HG03039 (cell line): ENCODE data around the gene FAM185A.
"Not testable (repeated sequence)": the region's sequence is repeated elsewhere in the genome, so short reads cannot be mapped to it uniquely, and the experiment has no call there.

Source experiments
- ATAC-seq: cut with Tn5 transposase; IDR thresholded peaks from one replicate; pipeline ENCODE4 v1.9.1; 2021; ENCODE audit warnings: mild to moderate bottlenecking, moderate library complexity; ENCODE audit not compliant: unreplicated experiment

FAM185A gene

GRCh38 chr7:102776217-102776616, 27.4 kb downstream of the FAM185A start:
- not testable (repeated sequence) for ATAC-seq

- not testable (repeated sequence) for ATAC-seq
Observed at GRCh38 chr7:102778663-102779062, 29.9 kb downstream of the FAM185A start.

DNA sequence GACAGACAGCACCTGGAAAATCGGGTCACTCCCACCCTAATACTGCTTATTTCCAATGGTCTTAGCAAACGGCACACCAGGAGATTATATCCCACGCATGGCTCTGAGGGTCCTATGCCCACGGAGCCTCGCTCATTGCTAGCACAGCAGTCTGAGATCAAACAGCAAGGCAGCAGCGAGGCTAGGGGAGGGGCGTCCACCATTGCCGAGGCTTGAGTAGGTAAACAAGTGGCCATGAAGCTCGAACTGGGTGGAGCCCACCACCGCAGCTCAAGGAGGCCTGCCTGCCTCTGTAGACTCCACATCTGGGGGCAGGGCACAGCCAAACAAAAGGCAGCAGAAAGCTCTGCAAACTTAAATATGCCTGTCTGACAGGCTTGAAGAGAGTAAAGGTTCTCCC, 32.1 kb downstream of the FAM185A start:
- not testable (repeated sequence) for ATAC-seq

DNA sequence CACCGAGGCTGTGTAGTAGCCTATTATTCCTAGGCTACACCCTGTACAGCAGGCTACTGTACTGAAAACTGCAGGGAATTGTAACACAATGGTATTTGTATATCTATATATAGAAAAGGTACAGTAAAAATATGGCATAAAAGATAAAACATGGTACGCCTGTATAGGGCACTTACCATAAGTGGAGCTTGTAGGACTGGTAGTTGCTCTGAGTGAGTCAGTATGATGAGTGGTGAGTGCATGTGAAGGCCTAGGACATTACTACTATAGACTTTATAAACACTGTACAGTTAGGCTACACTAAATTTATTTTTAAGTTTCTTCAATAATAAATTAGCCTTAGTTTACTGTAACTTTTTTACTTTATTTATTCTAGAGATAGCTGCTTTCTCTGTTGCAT, 40.0 kb downstream of the FAM185A start:
- ATAC-seq = not testable (repeated sequence)

GRCh38 chr7:102790364-102791100, 41.7 kb downstream of the FAM185A start:
- not testable (repeated sequence) for ATAC-seq

GRCh38 chr7:102791367-102791766, 42.6 kb downstream of the FAM185A start:
- ATAC-seq = not testable (repeated sequence)

DNA sequence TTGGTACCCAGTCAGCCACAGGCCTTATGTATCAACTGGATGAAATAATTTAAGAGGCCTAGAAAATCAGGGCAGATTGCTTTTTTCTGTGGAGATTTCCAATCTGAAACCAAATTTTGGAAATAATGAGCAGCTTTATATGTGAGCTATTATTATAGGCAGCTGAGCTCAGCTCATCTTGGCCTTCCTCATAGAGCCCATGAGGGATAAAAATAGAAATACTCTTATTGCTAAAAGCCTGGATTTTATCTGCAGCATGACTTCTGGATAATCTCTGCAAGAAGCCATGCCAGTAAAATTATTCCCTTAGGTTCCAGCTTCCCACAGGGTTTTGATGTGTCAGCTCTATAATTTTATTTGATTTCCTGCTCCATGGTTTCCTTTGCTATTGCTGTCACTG, 43.0 kb downstream of the FAM185A start:
- ATAC-seq = not testable (repeated sequence)

DNA sequence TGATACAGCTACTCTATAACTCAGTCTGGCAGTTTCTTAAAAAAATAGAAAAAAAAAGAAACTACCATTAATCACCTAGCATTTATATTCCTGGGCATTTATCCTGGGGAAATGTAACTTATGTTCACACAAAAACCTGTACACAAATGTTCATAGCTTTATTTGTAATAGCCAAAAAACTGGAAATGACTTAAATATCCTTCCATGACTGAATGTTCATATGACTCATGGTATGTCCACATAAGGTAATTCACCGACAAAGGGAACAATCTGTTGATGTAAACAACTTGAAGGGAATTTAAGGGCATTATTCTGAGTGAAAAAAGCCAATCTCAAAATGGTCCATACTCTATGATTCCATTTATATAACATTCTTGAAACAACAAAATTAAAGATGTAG, 45.8 kb downstream of the FAM185A start:
- not testable (repeated sequence) for ATAC-seq

DNA sequence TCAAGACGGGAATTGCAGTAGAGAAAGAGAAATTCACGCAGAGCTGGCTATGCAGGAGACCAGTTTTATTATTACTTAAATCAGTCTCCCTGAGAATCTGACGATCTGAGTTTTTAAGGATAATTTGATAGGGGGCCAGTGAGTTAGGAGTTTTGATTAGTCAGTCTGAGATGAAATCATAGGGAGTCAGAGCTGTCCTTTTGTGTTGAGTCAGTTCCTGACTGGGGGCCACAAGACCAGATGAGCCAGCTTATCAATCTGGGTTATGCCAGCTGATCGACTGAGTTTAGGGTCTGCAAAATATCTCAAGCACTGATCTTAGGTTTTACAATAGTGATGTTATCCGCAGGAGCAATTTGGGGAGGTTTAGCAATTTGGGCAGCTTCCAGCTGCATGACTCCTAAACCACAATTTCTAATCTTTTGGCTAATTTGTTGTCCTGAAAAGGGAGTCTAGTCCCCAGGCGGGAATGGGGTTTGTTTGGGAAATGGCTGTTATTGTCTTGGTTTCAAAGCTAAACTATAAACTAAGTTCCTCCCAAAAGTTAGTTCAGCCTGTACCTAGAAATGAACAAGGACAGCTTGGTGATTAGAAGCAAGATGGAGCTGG, 47.3 kb downstream of the FAM185A start:
- not testable (repeated sequence) for ATAC-seq

- ATAC-seq = no peak
Observed at GRCh38 chr7:102806613-102807012, 57.8 kb downstream of the FAM185A start.

DNA sequence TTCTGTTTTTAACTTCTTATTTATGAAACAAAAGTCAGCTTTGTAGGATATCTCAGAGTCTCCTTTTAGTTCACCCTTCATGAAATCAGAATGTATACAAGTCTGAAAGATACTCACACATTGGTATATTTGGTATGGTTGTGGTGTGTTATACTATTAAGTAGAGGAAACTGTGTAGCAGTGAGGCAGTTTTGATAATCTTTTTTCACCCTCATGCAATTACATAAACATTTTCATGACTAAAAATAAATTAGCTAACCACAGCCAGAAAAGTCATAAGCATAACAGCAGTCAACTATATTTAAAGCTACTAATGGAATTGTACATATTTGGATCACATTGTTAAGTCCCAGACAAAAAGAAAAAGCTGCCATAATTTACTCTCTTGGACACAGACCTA, 62.1 kb downstream of the FAM185A start:
- ATAC-seq = no peak

DNA sequence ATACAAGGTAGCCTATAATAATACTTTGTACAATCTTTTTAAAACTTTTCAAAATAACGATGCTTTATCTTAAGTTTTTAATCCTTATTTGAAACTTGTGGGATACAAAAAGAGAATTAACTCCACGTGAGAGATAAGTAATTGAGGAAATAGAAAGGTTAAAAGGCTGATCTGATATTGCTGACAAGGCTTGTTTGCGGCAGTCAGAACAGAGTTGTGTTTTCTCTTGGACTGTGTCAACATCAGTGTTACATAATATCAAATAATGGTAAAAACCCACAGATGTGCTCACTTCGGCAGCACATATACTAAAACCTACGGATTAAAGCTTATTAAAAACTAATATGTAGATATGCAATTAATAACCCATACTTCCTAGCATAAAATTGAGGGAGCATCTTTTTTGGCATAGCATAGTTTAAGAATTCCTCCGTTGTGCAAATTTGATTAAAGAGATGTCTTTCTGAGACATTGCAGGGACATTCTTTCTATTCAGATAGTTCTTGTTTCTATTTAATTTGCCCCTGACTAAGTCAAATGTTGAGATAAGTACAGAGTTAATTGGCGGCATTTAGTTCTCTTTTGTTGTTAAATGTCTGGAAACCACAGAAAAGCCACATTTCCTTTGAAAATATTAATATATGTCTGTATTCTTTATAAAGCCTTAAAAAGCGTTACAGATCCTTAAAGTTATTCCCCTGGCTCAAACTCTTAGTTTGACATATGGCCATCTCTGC, 63.3 kb downstream of the FAM185A start:
- ATAC-seq = no peak

GRCh38 chr7:102813191-102814024, 64.6 kb downstream of the FAM185A start:
- no peak for ATAC-seq

- ATAC-seq = no peak
Observed at GRCh38 chr7:102814025-102814471, 65.2 kb downstream of the FAM185A start.

- no peak for ATAC-seq
Observed at GRCh38 chr7:102817616-102818573, 69.1 kb downstream of the FAM185A start.

GRCh38 chr7:102819151-102819550, 70.4 kb downstream of the FAM185A start:
- ATAC-seq = no peak

DNA sequence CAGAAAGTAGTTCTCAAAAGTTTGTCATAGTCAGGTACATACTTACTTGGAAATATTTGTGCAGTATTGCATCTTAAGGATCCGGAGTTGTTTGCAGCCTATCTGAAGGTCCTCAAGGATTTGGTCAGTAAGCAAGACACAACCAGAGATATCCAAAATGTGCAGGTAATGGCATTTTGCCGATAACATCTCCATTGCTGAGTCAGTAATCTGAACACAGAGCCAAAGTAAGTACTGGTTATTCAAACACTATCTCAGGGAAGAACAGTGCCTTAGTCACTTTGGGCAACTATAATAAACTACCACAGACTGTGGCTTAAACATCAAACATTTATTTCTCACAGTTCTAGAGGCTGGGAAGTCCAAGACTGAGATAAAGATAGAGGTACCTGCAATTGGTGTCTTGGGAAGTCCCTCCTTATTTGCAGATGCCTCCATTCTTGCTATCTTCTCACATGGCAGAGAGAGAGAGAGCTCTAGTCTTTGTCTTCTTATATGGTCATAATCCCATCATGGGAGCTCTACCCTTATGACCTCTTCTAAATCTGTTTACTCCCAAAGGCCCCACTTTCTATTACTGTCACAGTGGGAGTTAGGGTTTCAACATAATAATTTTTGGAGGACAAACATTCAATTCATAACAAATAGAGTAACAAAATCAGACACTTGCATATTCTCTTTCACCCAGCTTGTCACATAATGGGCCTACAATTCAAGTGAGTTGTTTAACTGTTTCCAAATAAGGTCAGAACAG, 73.4 kb downstream of the FAM185A start:
- no peak for ATAC-seq

- no peak for ATAC-seq
Observed at GRCh38 chr7:102823390-102824119, 74.8 kb downstream of the FAM185A start.
